Fibroblast of skin of right quadriceps (primary cell): ENCODE results near the gene RHBDD1.

Experiments used
- DNase-seq: peaks from one replicate; pipeline ENCODE4 v3.0.0-alpha.2; 2013

The RHBDD1 gene

GRCh38 chr2:226943862-226944620 is 108.2 kb downstream of the RHBDD1 start:
- DNase-seq = no peak

DNA sequence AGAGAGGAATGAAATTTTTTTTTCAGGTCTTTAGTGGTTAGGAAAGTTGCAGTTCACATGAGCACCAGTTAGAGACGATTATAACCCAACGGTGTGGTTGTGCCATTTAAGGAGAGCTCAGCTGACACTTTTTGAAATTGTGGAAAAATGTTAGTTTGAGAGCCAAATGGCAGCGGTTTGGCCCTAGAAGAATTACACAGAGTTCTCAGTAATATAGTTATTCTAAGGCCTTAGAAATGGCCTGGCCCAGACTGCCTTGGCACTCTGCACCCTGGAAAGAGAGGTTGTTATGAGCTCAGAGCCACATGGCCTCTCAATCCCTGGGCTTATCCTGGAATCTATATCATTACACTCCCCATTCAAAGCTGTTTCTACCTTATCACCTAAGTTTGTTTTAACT is 117.4 kb downstream of the RHBDD1 start:
- DNase-seq = peak; percentile 7

- DNase-seq = no peak
Measured at GRCh38 chr2:226953826-226954225, 118.0 kb downstream of the RHBDD1 start.

GRCh38 chr2:226956659-226957058 is 120.8 kb downstream of the RHBDD1 start:
- no peak for DNase-seq

DNA sequence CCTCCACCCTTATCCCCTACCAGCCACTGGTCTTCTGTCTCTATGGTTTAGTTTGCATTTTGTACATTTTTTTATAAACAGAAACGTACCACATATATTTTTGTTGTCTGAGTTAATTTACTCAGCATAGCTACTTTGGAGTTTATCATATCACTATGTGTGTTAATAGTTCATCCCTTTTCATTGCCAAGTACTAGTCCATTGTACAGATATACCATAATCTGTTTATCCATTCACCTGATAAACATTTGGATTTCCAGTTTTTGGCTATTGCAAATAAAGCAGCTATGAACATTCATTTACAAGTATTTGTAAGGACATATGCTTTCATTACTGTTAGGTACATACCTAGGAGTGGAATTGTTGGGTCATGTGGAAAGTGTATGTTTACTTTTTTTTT is 123.6 kb downstream of the RHBDD1 start:
- no peak for DNase-seq

- no peak for DNase-seq
Measured at GRCh38 chr2:226962176-226962773, 126.4 kb downstream of the RHBDD1 start.

GRCh38 chr2:226963528-226963927 is 127.7 kb downstream of the RHBDD1 start:
- DNase-seq = peak; percentile 75

DNA sequence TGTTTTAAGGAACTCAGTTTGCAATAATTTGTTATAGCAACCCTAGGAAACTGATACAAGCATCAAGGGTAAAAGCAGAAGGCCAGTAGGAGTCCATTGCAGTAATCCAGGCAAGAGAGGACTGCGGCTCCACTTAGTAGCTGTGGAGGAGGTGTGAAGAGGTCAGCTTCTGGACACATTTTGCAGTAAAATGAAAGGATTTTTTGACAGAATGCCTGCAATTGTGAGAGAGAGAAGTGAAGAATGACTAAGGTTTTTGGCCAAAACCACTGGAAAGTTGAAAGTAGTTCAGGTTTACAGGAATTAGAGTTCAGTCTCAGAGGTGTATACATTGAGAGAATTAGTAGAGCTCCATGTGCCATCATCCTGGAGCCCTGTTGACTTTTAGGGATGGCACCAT is 129.5 kb downstream of the RHBDD1 start:
- no peak for DNase-seq

- peak; percentile 86 for DNase-seq
Measured at GRCh38 chr2:226969417-226970080, 133.7 kb downstream of the RHBDD1 start.

GRCh38 chr2:226970362-226970761 is 134.5 kb downstream of the RHBDD1 start:
- no peak for DNase-seq

DNA sequence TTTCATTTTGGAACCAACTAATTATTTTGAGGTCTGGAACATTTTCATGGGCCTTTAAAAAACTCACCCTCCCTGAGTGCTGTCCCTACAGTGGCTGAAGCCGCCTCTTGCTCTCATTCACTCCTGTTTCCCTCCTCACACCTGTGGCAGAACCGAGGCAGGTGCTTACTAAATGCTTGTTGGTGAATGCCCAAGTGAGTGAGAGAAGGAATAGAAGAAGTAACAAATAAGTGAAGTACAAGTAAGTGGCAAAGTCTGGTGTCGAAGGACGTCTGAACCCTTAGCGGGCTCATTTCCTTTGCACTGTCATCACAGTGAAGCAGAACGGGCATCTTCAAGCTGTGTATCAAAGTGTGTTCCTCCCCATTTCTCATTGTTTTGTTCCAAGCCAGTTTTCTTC is 135.2 kb downstream of the RHBDD1 start:
- no peak for DNase-seq

GRCh38 chr2:226971770-226972169 is 135.9 kb downstream of the RHBDD1 start:
- DNase-seq = no peak

GRCh38 chr2:226973816-226974215 is 138.0 kb downstream of the RHBDD1 start:
- no peak for DNase-seq

DNA sequence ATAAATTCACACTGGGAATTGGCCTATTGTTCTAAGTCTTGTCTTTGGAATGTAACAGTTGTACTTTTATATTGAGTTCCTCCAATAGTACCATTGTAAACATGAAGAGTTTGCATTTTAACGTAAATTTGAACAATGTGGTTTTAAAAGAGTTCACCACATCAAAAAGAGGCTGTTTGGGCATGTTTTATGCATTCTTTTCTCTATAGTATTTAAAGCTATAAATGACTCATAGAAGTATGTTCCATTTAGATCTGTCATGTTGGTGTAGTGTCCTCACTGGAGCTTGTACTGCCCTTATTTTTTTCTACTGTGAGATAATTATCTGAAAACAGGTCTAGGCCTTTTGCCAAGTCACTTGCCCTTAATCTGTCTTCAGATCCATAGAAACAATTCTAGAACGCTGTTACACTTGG is 141.9 kb downstream of the RHBDD1 start:
- peak; percentile 92 for DNase-seq

DNA sequence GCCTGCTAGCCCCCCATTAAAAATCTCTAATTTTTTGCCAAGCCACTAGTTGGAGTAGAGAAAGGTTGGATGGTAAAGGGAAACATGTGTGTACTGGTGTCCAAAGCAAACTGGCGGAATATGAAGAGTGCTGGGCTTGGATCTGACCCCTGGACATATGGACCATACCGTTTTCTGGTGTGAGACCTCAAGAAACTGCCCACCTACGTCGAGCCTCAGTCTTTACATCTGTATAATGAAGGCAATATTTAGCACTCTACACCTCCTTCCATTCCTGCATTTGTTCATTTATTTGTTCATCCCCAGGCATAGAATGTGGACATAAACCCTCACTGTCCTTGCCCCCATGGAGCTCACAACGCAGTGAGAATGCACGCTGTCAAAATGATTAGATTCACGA is 142.4 kb downstream of the RHBDD1 start:
- no peak for DNase-seq

- DNase-seq = no peak
Measured at GRCh38 chr2:226979004-226979403, 143.2 kb downstream of the RHBDD1 start.

- DNase-seq = no peak
Measured at GRCh38 chr2:226981791-226982326, 146.0 kb downstream of the RHBDD1 start.

GRCh38 chr2:226983895-226984749 is 148.3 kb downstream of the RHBDD1 start:
- no peak for DNase-seq

DNA sequence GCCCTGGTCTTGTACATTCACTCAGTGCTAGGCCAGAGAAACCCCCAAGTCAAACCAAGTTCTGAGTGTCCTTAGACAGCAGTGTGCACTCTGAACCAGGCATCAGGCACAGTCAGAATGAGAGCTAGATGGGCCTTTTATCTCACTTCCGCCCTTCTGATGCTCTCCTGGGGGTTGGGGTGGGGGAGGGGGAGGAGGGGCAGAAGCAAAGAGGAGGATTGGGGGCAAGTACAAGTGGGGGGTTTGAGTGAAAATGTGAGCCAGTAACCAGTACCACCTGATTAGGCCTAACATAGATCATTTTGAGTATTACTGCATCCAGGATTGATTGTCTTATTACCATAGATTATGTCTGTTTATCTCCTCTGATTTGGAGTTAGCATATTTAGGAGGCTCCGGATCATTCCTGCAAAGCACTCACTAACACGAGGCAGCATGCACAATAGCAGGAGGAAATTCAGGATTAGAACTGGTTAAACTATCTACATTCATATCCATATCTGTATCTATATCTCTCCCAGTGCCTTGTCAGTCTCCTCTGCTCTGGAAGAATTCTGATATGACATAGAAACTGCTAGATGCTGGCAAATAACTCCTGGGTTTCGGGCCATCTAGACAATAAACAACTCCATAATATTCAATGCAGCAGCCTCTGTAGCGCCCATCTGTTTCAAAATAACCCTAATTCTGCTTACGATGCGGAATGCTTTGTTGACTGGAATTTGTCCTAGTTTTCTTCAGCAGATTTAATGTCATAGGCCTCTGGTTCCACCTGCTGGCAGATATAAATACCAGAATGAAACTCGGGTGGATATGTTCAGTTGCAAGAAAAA is 149.1 kb downstream of the RHBDD1 start:
- peak; percentile 79 for DNase-seq

DNA sequence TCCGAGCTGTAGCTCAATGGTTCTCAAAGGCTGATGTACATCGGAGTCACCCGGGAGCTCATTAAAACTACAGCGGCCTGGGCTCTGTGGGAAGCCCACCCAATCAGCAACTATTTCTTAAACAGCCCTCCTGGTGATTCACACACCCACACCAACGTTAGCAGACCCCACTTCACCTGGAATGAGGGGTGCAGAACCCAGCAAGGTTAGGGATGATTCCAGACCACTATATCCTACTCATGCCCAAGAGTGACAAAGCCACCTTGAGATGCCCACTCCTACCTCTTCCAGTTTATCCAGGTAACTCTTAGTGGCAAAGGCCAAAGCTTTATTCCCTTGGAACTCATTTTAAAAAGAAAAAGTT is 149.7 kb downstream of the RHBDD1 start:
- DNase-seq = no peak

- DNase-seq = no peak
Measured at GRCh38 chr2:226991663-226992062, 155.8 kb downstream of the RHBDD1 start.

DNA sequence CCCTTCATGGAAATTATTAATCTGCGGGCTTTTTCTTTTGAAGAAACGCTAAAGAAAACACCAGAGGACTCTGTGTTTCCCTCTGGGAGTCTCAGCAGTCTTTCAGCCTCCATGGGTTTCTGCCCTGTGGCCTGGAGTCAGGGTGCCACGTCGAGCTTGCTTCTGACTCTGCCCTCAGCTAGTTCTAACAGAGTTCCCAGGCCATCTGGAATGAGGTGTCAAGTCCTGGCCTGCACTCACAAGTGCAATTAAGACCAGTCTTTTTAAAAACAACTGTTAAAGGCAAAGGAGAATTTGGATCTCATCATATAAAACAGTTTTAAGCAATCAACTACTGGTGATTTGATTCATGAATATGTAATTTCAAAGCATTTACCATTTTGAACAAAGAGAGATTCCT is 157.3 kb downstream of the RHBDD1 start:
- no peak for DNase-seq
